ENCODE results near the gene GPC5. TPM values are rescaled to one million over a fixed set of nuclear protein-coding genes. Genes with fewer than 3 reads are reported as not detected.

The GPC5 gene
- total and polyA plus RNA-seq, 10 donors = 0.04 to 0.83 (median 0.26) TPM; not detected in 3

DNA sequence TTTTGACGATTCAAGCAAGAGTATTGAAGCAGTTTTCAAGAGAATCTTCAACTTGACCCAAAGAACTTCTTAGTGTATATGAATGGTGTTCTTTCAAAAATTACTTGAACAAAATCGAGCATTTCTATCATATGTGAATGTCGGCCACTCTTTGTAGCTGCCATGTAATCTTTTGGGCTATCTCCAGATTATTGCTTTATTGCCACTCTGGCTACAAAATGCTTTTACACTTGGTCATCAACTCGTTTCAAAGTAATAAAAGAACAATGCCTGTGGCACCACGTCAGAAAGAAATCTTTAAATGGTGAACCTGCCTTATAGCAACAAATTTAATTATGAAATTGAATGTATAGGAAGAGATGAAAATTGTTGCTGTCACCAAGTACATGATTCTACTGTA is 834.5 kb downstream of the GPC5 start:
- H3K36me3 ChIP-seq = no peaks in the 10 kb centered on the region
- peaks cover 0 to 5% (median 0%) of the 10 kb centered on the region in 8 donors for H3K9me3 ChIP-seq
- intact Hi-C loops (cut with DNase I; ENCODE audit: low total_unique reads) = no loop called here
- no peaks in the 10 kb centered on the region for H3K4me1 ChIP-seq
- H3K27ac ChIP-seq = no peak overlapping the region
- DNase-seq = no peak
- no peaks in the 10 kb centered on the region for H3K27me3 ChIP-seq (replicated peaks in 1 of 7)
- TF ChIP-seq POLR2A (IDR thresholded peaks at IDR 0.05) (no peak), POLR2AphosphoS5 (IDR thresholded peaks at IDR 0.05) (no peak)
- TF ChIP-seq, protein P1, sequence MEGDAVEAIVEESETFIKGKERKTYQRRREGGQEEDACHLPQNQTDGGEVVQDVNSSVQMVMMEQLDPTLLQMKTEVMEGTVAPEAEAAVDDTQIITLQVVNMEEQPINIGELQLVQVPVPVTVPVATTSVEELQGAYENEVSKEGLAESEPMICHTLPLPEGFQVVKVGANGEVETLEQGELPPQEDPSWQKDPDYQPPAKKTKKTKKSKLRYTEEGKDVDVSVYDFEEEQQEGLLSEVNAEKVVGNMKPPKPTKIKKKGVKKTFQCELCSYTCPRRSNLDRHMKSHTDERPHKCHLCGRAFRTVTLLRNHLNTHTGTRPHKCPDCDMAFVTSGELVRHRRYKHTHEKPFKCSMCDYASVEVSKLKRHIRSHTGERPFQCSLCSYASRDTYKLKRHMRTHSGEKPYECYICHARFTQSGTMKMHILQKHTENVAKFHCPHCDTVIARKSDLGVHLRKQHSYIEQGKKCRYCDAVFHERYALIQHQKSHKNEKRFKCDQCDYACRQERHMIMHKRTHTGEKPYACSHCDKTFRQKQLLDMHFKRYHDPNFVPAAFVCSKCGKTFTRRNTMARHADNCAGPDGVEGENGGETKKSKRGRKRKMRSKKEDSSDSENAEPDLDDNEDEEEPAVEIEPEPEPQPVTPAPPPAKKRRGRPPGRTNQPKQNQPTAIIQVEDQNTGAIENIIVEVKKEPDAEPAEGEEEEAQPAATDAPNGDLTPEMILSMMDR (IDR thresholded peaks at IDR 0.05 in 8 of 11, conservative IDR thresholded peaks at IDR 0.05 in 3 of 11) = no peak
- no peak overlapping the region for H3K4me3 ChIP-seq
- WGBS, 5 donors = 69 to 75% (median 73%) methylated on average over 5 of the region's 5 CpGs

DNA sequence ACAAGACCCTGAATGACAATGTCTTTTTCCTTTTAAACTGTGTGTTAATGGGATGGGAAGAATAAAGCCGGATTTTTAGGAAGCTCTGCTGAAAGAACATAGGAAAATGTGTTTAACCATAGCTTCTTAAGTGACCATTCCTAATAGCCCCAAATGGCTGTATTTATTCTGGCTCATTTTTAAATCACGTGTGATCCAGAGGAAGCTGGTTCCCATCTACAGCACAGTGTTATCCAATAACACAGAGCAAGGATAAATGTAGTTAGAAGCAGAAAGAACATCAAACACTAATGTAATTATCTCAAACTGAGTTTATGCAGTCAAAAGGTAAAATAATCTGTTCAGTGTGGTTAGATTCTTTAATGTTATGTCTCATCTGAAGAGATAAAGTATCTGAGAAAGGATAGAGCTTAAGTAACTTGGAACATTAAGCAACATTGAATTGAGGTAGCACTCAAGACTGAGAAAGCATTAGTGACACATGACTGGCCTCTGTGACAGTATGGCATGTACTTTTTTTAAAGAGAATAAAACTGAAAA is 853.3 kb downstream of the GPC5 start:
- DNase-seq = no peak
- TF ChIP-seq POLR2A (IDR thresholded peaks at IDR 0.05) (no peak), POLR2AphosphoS5 (IDR thresholded peaks at IDR 0.05) (no peak)
- TF ChIP-seq, protein P1 (IDR thresholded peaks at IDR 0.05 in 8 of 11, conservative IDR thresholded peaks at IDR 0.05 in 3 of 11) = no peak
- Histone ChIP-seq H3K4me1 (no peaks in the 10 kb centered on the region), H3K36me3 (no peaks in the 10 kb centered on the region), H3K27me3 (replicated peaks in 1 of 7) (no peaks in the 10 kb centered on the region), H3K9me3 (no peaks in the 10 kb centered on the region), H3K4me3 (no peak overlapping the region), H3K27ac (no peak overlapping the region)
- 63 to 79% (median 65%) methylated on average over 2 of the region's 2 CpGs for WGBS, 5 donors
- intact Hi-C loops (cut with DNase I; ENCODE audit: low total_unique reads) = no loop called here

DNA sequence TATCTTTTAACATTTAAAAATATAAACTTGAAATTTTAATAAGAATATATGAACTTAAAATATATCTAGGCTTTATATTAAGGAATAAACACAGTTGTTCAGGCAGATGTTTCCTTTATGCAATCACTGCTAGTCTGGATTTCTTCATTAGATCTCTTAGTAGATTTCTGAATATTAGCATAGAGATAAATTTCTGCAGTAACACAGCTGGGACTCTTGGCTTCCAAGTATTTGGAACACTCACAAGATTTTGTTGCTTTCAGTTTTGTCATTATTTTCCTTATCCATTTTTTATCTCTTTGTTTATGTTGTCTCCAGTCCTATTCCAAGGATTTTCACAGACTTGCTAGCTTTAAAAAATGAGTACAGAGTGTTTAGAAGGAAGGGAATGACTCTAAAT is 857.1 kb downstream of the GPC5 start:
- Histone ChIP-seq H3K27me3 (replicated peaks in 1 of 7) (no peaks in the 10 kb centered on the region), H3K36me3 (no peaks in the 10 kb centered on the region), H3K9me3 (no peaks in the 10 kb centered on the region), H3K4me3 (no peak overlapping the region), H3K27ac (no peak overlapping the region), H3K4me1 (no peaks in the 10 kb centered on the region)
- no peak for DNase-seq
- TF ChIP-seq POLR2AphosphoS5 (IDR thresholded peaks at IDR 0.05) = no peak
- no peak for TF ChIP-seq POLR2A (IDR thresholded peaks at IDR 0.05)
- TF ChIP-seq, protein P1 (IDR thresholded peaks at IDR 0.05 in 8 of 11, conservative IDR thresholded peaks at IDR 0.05 in 3 of 11) = no peak
- intact Hi-C loops (cut with DNase I; ENCODE audit: low total_unique reads) = no loop called here

DNA sequence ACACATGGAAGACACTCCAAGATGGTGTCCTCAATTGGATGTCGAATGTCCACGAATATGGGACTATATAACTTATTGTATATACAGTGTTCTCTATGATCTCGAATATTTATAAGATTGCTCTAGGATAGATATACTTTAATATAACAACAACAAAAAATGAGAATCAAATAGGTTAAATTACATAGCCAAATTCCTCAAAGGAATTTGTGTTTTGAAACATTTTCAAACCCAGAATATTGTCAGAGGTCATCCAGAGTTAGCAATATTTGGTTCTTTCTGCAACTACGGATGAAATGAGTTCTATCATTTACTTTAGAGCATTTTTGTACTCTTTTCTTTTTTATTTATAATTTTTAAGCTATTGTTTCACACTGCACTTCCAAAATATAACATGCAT is 857.8 kb downstream of the GPC5 start:
- intact Hi-C loops (cut with DNase I; ENCODE audit: low total_unique reads) = no loop called here
- Histone ChIP-seq H3K4me3 (no peak overlapping the region), H3K27me3 (replicated peaks in 1 of 7) (no peaks in the 10 kb centered on the region), H3K9me3 (no peaks in the 10 kb centered on the region), H3K4me1 (no peaks in the 10 kb centered on the region), H3K27ac (no peak overlapping the region), H3K36me3 (no peaks in the 10 kb centered on the region)
- no peak for DNase-seq
- TF ChIP-seq POLR2AphosphoS5 (IDR thresholded peaks at IDR 0.05) = no peak
- TF ChIP-seq POLR2A (IDR thresholded peaks at IDR 0.05) = no peak
- TF ChIP-seq, protein P1 (IDR thresholded peaks at IDR 0.05 in 8 of 11, conservative IDR thresholded peaks at IDR 0.05 in 3 of 11) = no peak
- 83 to 93% (median 85%) methylated on average over 4 of the region's 4 CpGs for WGBS, 5 donors

Data from spleen (tissue), 11 donors.